ENCODE data around the gene NSFL1C.

Gene NSFL1C

DNA sequence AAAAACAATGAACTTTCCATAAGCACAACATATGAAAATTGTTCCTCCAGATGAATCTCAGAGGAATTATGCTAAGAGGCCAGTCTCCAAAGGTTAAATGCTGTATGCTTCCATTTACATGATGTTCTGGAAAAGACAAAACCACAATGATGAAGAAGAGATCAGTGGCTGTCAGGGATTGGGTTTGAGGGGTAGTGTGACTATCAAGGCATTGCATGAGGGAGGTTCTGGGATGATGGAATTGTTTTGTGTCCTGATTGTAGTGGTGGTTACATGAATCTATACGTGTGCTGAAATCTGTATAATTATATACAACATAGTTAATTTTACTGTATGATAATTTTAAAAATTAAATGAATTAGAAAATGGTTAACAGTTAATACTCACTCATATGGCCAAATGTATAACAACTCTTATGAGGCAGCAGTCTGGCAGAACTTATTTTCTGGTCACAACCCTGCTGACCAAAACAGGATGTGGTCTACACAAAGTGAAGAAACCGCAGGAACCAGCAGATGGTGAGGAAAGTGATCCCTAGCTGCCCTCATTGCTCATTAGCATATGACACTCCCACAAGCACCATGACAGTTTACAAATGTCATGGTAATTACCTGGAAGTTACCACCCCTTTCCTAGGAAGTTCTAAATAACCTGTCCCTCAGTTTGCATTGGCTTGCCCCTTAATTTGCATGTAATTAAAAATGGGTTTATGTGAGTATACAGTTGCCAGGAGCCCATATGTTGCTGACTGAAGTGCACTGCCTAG lies 31.9 kb downstream of the NSFL1C start:
- TF ChIP-seq ZBTB7A (IDR thresholded peaks at IDR 0.05; ENCODE audit: low read depth) (no peak), YY1 (IDR thresholded peaks at IDR 0.05; ENCODE audit: low read depth) (peak; percentile 13; the same call in 1 of the 2 replicates)

DNA sequence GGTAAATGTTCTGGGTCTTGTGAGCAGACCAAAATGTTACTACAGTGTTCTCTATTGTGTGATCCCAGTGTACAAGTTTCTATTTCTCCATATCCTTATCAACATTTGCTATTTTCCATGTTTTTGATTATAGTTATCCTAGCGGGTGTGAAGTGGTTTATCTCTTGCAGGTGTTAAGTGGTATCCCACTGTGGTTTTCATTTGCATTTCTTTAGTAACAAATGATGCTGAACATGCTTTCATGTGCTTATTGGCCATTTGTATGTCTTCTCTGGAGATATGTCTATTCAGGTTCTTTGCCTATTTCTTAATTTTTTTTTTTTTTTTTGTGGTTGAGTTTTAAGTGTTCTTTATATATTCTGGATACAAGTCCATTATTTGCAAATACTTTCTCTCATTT lies 35.5 kb downstream of the NSFL1C start:
- TF ChIP-seq ZBTB7A (IDR thresholded peaks at IDR 0.05; ENCODE audit: low read depth) (no peak), EGR1 (IDR thresholded peaks at IDR 0.05) (no peak), CREB1 (IDR thresholded peaks at IDR 0.05; ENCODE audit: low read depth) (no peak), YY1 (IDR thresholded peaks at IDR 0.05; ENCODE audit: low read depth) (no peak), TAF1 (IDR thresholded peaks at IDR 0.05; ENCODE audit: low read depth) (no peak), EP300 (IDR thresholded peaks at IDR 0.05; ENCODE audit: borderline replicate concordance) (no peak), RAD21 (IDR thresholded peaks at IDR 0.05; ENCODE audit: low read depth) (no peak), TCF12 (IDR thresholded peaks at IDR 0.05; ENCODE audit: low read depth) (no peak), FOXM1 (IDR thresholded peaks at IDR 0.05; ENCODE audit: borderline replicate concordance, low read depth) (no peak)
- TF ChIP-seq, protein P1, sequence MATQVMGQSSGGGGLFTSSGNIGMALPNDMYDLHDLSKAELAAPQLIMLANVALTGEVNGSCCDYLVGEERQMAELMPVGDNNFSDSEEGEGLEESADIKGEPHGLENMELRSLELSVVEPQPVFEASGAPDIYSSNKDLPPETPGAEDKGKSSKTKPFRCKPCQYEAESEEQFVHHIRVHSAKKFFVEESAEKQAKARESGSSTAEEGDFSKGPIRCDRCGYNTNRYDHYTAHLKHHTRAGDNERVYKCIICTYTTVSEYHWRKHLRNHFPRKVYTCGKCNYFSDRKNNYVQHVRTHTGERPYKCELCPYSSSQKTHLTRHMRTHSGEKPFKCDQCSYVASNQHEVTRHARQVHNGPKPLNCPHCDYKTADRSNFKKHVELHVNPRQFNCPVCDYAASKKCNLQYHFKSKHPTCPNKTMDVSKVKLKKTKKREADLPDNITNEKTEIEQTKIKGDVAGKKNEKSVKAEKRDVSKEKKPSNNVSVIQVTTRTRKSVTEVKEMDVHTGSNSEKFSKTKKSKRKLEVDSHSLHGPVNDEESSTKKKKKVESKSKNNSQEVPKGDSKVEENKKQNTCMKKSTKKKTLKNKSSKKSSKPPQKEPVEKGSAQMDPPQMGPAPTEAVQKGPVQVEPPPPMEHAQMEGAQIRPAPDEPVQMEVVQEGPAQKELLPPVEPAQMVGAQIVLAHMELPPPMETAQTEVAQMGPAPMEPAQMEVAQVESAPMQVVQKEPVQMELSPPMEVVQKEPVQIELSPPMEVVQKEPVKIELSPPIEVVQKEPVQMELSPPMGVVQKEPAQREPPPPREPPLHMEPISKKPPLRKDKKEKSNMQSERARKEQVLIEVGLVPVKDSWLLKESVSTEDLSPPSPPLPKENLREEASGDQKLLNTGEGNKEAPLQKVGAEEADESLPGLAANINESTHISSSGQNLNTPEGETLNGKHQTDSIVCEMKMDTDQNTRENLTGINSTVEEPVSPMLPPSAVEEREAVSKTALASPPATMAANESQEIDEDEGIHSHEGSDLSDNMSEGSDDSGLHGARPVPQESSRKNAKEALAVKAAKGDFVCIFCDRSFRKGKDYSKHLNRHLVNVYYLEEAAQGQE (IDR thresholded peaks at IDR 0.05; ENCODE audit: low read depth), result no peak
- TF ChIP-seq, protein P2, sequence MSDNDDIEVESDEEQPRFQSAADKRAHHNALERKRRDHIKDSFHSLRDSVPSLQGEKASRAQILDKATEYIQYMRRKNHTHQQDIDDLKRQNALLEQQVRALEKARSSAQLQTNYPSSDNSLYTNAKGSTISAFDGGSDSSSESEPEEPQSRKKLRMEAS (IDR thresholded peaks at IDR 0.05), result no peak

DNA sequence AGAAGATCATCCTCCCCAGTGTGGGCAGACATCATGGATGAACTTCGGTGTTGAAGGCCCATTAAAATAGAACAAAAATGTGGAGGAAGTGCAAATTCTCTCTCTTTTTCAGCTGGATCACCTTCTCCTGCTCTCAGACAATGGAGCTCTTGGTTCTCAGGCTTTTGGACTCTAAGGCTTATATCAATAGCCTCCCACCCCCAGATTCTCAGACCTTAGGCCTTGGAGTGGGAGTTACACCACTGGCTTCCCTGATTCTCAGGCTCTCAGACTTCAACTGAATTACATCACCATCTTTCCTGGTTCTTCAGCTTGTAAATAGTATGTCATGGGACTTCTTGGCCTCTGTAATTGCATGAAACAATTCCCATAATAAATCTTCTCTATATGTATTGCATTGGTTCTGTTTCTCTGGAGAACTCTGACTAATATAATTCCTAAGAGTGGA lies 36.6 kb downstream of the NSFL1C start:
- TF ChIP-seq TCF12 (IDR thresholded peaks at IDR 0.05; ENCODE audit: low read depth) (no peak), ZBTB7A (IDR thresholded peaks at IDR 0.05; ENCODE audit: low read depth) (no peak), TAF1 (IDR thresholded peaks at IDR 0.05; ENCODE audit: low read depth) (no peak), CEBPB (IDR thresholded peaks at IDR 0.05) (no peak), EP300 (IDR thresholded peaks at IDR 0.05; ENCODE audit: borderline replicate concordance) (no peak), EGR1 (IDR thresholded peaks at IDR 0.05) (no peak), USF1 (IDR thresholded peaks at IDR 0.05) (no peak), YY1 (IDR thresholded peaks at IDR 0.05; ENCODE audit: low read depth) (no peak), RAD21 (IDR thresholded peaks at IDR 0.05; ENCODE audit: low read depth) (no peak), TEAD4 (IDR thresholded peaks at IDR 0.05) (no peak)
- TF ChIP-seq, protein P2 (IDR thresholded peaks at IDR 0.05), result no peak
- TF ChIP-seq, protein P1 (IDR thresholded peaks at IDR 0.05; ENCODE audit: low read depth), result no peak

DNA sequence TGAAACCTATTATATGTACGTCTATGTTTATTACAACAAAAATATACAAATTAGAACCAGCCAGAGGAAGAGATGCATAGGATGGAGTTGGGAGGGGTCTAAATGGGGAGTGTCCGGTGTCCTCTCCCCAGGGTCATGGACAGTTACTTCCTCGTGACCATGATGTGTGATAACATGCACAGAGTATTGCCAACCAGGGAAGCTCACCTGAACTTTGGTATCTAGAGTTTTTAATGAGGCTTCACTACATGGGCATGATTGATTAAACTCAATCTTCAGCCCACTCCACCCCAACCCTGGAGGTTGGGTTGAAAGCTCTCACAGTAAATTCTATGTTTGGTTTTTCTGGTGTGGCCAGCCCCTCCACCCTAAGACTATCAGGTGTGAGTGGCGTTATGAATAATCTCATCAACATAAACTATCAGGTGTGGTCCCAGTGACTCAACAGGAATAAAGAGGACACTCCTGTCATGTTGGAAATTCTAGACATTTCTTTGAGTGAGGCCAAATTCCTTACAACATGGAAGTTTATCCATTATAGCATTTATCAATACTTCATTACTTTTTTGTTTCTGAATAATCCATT lies 37.4 kb downstream of the NSFL1C start:
- TF ChIP-seq RAD21 (IDR thresholded peaks at IDR 0.05; ENCODE audit: low read depth) (no peak), NFIC (IDR thresholded peaks at IDR 0.05) (no peak), USF1 (IDR thresholded peaks at IDR 0.05) (no peak), ZBTB7A (IDR thresholded peaks at IDR 0.05; ENCODE audit: low read depth) (no peak), YY1 (IDR thresholded peaks at IDR 0.05; ENCODE audit: low read depth) (no peak), TEAD4 (IDR thresholded peaks at IDR 0.05) (no peak), CEBPB (IDR thresholded peaks at IDR 0.05) (no peak), TCF12 (IDR thresholded peaks at IDR 0.05; ENCODE audit: low read depth) (no peak)
- TF ChIP-seq, protein P2 (IDR thresholded peaks at IDR 0.05), result no peak

DNA sequence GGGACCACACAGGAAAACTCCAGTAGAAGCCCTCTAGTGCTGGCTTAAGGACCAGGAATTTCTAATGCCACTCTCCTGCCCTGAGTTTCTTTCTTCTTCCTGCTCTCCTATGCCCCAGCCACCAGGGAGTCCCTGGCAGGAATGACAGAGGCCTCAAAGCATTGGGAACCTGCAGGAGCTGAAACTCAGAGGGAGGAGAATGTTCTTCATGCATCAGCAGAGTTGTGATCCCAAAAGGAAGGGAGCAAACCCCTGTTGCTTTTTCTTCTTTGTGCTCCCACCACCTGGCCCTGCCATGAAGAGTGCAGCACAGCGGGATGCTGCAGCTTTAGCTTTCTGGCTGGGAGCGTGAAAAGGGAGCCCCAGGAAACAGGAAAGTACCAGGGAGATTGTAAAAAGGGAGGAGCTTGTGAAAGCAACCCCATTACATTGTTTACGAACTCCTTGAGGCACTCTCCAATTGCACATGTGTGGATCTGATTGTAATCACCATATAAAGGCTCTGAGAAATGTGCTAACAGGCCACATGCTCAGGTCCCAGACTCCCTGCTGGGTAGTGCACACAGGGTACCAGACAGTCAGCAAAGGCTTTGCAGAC lies 39.1 kb downstream of the NSFL1C start:
- no peak for TF ChIP-seq CREB1 (IDR thresholded peaks at IDR 0.05; ENCODE audit: low read depth)
- no peak for TF ChIP-seq EGR1 (IDR thresholded peaks at IDR 0.05)
- TF ChIP-seq YY1 (IDR thresholded peaks at IDR 0.05; ENCODE audit: low read depth), result no peak
- TF ChIP-seq NFIC (IDR thresholded peaks at IDR 0.05), result 0 out of 2 replicates have a peak, but pooled peaks have one; percentile 26
- TF ChIP-seq, protein P2 (IDR thresholded peaks at IDR 0.05), result peak; percentile 76
- peak; percentile 89 for TF ChIP-seq TCF12 (IDR thresholded peaks at IDR 0.05; ENCODE audit: low read depth)
- TF ChIP-seq TEAD4 (IDR thresholded peaks at IDR 0.05), result peak; percentile 43
- TF ChIP-seq ZBTB7A (IDR thresholded peaks at IDR 0.05; ENCODE audit: low read depth), result no peak
- no peak; the same call in 1 of the 2 replicates for TF ChIP-seq CEBPB (IDR thresholded peaks at IDR 0.05)
- TF ChIP-seq FOXM1 (IDR thresholded peaks at IDR 0.05; ENCODE audit: borderline replicate concordance, low read depth), result peak; percentile 62; the same call in 1 of the 2 replicates
- TF ChIP-seq USF1 (IDR thresholded peaks at IDR 0.05), result peak; percentile 48; the same call in 1 of the 2 replicates
- peak; percentile 66; the same call in 1 of the 2 replicates for TF ChIP-seq EP300 (IDR thresholded peaks at IDR 0.05; ENCODE audit: borderline replicate concordance)
- TF ChIP-seq, protein P1 (IDR thresholded peaks at IDR 0.05; ENCODE audit: low read depth), result no peak
- TF ChIP-seq TAF1 (IDR thresholded peaks at IDR 0.05; ENCODE audit: low read depth), result no peak
- no peak for TF ChIP-seq RAD21 (IDR thresholded peaks at IDR 0.05; ENCODE audit: low read depth)
